ENCODE data around the gene CTSO. TPM values are rescaled to one million over a fixed set of nuclear protein-coding genes. Genes with fewer than 3 reads are reported as not detected.

Gene CTSO
- total RNA-seq, 2 experiments from 2014 or later = 2.3 to 2.4 TPM

DNA sequence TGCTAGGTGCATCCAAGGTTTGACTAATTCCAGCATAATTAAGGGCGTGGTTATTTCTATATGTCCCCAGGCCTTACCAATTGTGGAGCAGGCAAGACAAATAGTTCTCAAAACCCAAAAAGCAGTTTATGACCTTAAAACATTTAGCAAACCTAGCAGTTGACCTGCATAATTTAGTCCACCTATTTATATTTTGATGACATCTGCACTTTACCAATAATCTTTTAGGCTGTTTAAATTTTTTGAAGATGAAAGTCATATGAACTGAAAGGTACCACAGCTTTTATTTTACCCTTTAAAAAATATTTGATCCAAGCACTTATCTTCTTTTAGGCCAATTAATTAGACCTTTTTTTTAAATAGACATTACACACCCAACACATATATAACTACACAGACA lies 77.8 kb downstream of the CTSO start:
- DNase-seq (no peak), ATAC-seq (no peak)
- Mint-ChIP-seq H3K4me1 (ENCODE audit: low read depth) (no peaks in the 10 kb centered on the region), H3K4me3 (no peak overlapping the region), H3K27me3 (ENCODE audit: low read depth) (no peaks in the 10 kb centered on the region), H3K36me3 (ENCODE audit: low read depth) (no peaks in the 10 kb centered on the region), H3K27ac (no peak overlapping the region), H3K9me3 (ENCODE audit: insufficient read depth) (no peaks in the 10 kb centered on the region)
- POLR2A ChIA-PET = no interaction called here
- CTCF ChIA-PET = interaction anchor here (0.7 kb wide), 1 partner anchor 48 kb away, joined by 3 read pairs; no protein-coding TSS in a partner anchor

Other genes with a start within 250 kb of the CTSO start
- under 1 TPM; 0.10 to 0.26 TPM for gene GUCY1B1, start 194.8 kb downstream of the CTSO start, total RNA-seq
- not detected for gene ASIC5, start 87.6 kb downstream of the CTSO start, total RNA-seq
- not detected for gene TDO2, start 50.2 kb downstream of the CTSO start, total RNA-seq

Data from activated CD8-positive, alpha-beta T cell treated with anti-CD3 and anti-CD28 coated beads, Interleukin-2, amount 10 ng/mL, durations not matched to agents 7 days and 5 days (primary cell).